CD14-positive monocyte (primary cell): Measurements from ENCODE around the gene CHPT1. TPM values are rescaled to one million over a fixed set of nuclear protein-coding genes. Genes with fewer than 3 reads are reported as not detected.

Source experiments
- DNase-seq, 3 donors: peaks; one replicate each; pipeline ENCODE4 v3.0.0-alpha.2; 2011 to 2022
- H2AFZ ChIP-seq: 2 replicates; pipeline ENCODE4 v1.6.0; 2012; ENCODE audit warnings: mild to moderate bottlenecking, low read depth, low read length, inconsistent platforms; ENCODE audit not compliant: insufficient read depth, poor library complexity, severe bottlenecking
- H3K27ac ChIP-seq, 2 donors: 1 replicate in 1 of 2; 2 replicates in 1 of 2; pipeline ENCODE4 v1.5.1; 2012 to 2013; ENCODE audit warnings: low read length in 2 of 2, control low read depth in 1 of 2, inconsistent platforms in 1 of 2, low read depth in 1 of 2, mild to moderate bottlenecking in 1 of 2
- H3K27me3 ChIP-seq, 2 donors: one replicate each; pipeline versions ENCODE4 v1.6.0 to v1.6.1; 2011 to 2013; ENCODE audit warnings: low read length in 2 of 2; ENCODE audit not compliant: control insufficient read depth in 2 of 2, insufficient read depth in 2 of 2
- H3K36me3 ChIP-seq, 2 donors: replicated peaks in 1 of 2; 1 replicate in 1 of 2; 2 replicates in 1 of 2; pipeline versions ENCODE4 v1.5.1 to v1.6.1; 2012 to 2013; ENCODE audit warnings: low read length in 2 of 2, control low read depth in 1 of 2, inconsistent platforms in 1 of 2, mild to moderate bottlenecking in 1 of 2; ENCODE audit not compliant: insufficient read depth in 2 of 2, control insufficient read depth in 1 of 2
- H3K4me1 ChIP-seq, 2 donors: 1 replicate in 1 of 2; 2 replicates in 1 of 2; pipeline versions ENCODE4 v1.5.1 to v1.6.1; 2012 to 2013; ENCODE audit warnings: low read length in 2 of 2, control low read depth in 1 of 2, inconsistent platforms in 1 of 2, mild to moderate bottlenecking in 1 of 2, moderate library complexity in 1 of 2; ENCODE audit not compliant: insufficient read depth in 2 of 2, control insufficient read depth in 1 of 2
- H3K4me2 ChIP-seq: replicated peaks from 2 replicates; pipeline ENCODE3; 2012; ENCODE audit warnings: low read length, moderate library complexity, mild to moderate bottlenecking; ENCODE audit not compliant: poor library complexity, severe bottlenecking; ENCODE audit errors: extremely low read depth
- H3K4me3 ChIP-seq, 3 experiments: fragments of 200-600 bp in 1 of 3; sonication (generic) in 1 of 3; replicated peaks in 1 of 3; 1 replicate in 2 of 3; 2 replicates in 1 of 3; pipeline ENCODE4 v1.5.1; 2011 to 2013; ENCODE audit warnings: low read length in 3 of 3, mild to moderate bottlenecking in 3 of 3, control low read depth in 2 of 3, low read depth in 2 of 3, inconsistent platforms in 1 of 3, moderate library complexity in 1 of 3
- H3K79me2 ChIP-seq: 2 replicates; pipeline ENCODE4 v1.6.0; 2012; ENCODE audit warnings: mild to moderate bottlenecking, control low read depth, inconsistent platforms, low read length, moderate library complexity; ENCODE audit not compliant: insufficient read depth
- H3K9ac ChIP-seq: 2 replicates; pipeline ENCODE4 v1.6.0; 2017; ENCODE audit warnings: low read length, mild to moderate bottlenecking; ENCODE audit not compliant: insufficient read depth, poor library complexity, severe bottlenecking
- H3K9me3 ChIP-seq, 2 donors: replicated peaks in 1 of 2; 1 replicate in 1 of 2; 2 replicates in 1 of 2; pipeline versions ENCODE4 v1.5.1 to v1.6.1; 2012 to 2013; ENCODE audit warnings: low read length in 2 of 2, control low read depth in 1 of 2; ENCODE audit not compliant: control insufficient read depth in 1 of 2, insufficient read depth in 1 of 2
- H4K20me1 ChIP-seq: 2 replicates; pipeline ENCODE4 v1.6.0; 2012; ENCODE audit warnings: mild to moderate bottlenecking, low read length, control low read depth, moderate library complexity; ENCODE audit not compliant: insufficient read depth
- H3K27ac Mint-ChIP-seq, 7 donors: one replicate each; pipeline ENCODE4 v1.8.0; 2020; ENCODE audit warnings: mild to moderate bottlenecking in 7 of 7, mixed read lengths in 7 of 7, moderate library complexity in 6 of 7, inconsistent platforms in 2 of 7
- H3K27me3 Mint-ChIP-seq, 3 donors: one replicate each; pipeline ENCODE4 v1.8.0; 2021 to 2022; ENCODE audit warnings: low read depth in 3 of 3, mild to moderate bottlenecking in 3 of 3, mixed read lengths in 3 of 3, moderate library complexity in 3 of 3, inconsistent platforms in 1 of 3
- H3K36me3 Mint-ChIP-seq, 2 donors: one replicate each; pipeline ENCODE4 v1.8.0; 2020; ENCODE audit warnings: mixed read lengths in 2 of 2, inconsistent platforms in 1 of 2, mild to moderate bottlenecking in 1 of 2
- H3K4me1 Mint-ChIP-seq: one replicate; pipeline ENCODE4 v1.8.0; 2020; ENCODE audit warnings: mild to moderate bottlenecking, mixed read lengths
- H3K4me3 Mint-ChIP-seq, 2 donors: one replicate each; pipeline ENCODE4 v1.8.0; 2020; ENCODE audit warnings: mild to moderate bottlenecking in 2 of 2, mixed read lengths in 2 of 2, moderate library complexity in 1 of 2
- H3K9me3 Mint-ChIP-seq, 7 donors: one replicate each; pipeline ENCODE4 v1.8.0; 2020 to 2022; ENCODE audit warnings: mixed read lengths in 7 of 7, mild to moderate bottlenecking in 6 of 7, moderate library complexity in 6 of 7, inconsistent platforms in 2 of 7
- CTCF ChIP-seq: fragments of 200-600 bp; IDR thresholded peaks from one replicate; pipeline ENCODE4 v1.8.0; 2022; ENCODE audit warnings: antibody characterized with exemption, mild to moderate bottlenecking
- WGBS: methylation state at CpG from one replicate; pipeline ENCODE4 v1.1.5; 2013; ENCODE audit warnings: missing lambda C conversion rate; ENCODE audit not compliant: insufficient coverage; 5-methylcytosine and 5-hydroxymethylcytosine counted together
- intact Hi-C, 2 donors: fragments of 100-400 bp; cut with micrococcal nuclease; formaldehyde crosslinking; loops; one replicate each; pipeline versions ENCODE4 v1.15.0 to v1.15.1; 2023
- polyA plus RNA-seq, 3 donors: library from polyadenylated mRNA; depleted of rRNA in 1 of 3; unstranded in 2 of 3; stranded (reverse) in 1 of 3; fragments of 300-500 nt in 2 of 3; fragments of >200 nt in 1 of 3; fragmentation: Illumina TruSeq in 2 of 3; gene quantifications; 1 replicate in 2 of 3; 2 replicates in 1 of 3; pipeline ENCODE4 v1.2.3, GENCODE V29; 2012 to 2021

Gene CHPT1
- polyA plus RNA-seq, 3 donors: 30.9 to 92.7 (median 36.7) TPM

GRCh38 chr12:101663298-101663697 lies 34.1 kb upstream of the CHPT1 start:
- no peak overlapping the region for H3K4me2 ChIP-seq
- no peaks in the 10 kb centered on the region for H3K4me1 Mint-ChIP-seq
- no peak overlapping the region for H3K9ac ChIP-seq
- H3K27me3 Mint-ChIP-seq: peaks cover 0 to 1% (median 0%) of the 10 kb centered on the region in 3 donors
- WGBS: no CpG with 5 or more reads among the region's 6 CpGs
- no peak overlapping the region for H2AFZ ChIP-seq
- no peaks in the 10 kb centered on the region for H3K27me3 ChIP-seq
- no peak overlapping the region for H3K4me3 Mint-ChIP-seq
- TF ChIP-seq CTCF: no peak
- no peaks in the 10 kb centered on the region for H4K20me1 ChIP-seq
- no peak overlapping the region for H3K27ac ChIP-seq
- no peaks in the 10 kb centered on the region for H3K79me2 ChIP-seq
- H3K27ac Mint-ChIP-seq: no peak overlapping the region
- no peaks in the 10 kb centered on the region for H3K9me3 ChIP-seq
- no peak for DNase-seq
- no peaks in the 10 kb centered on the region for H3K4me1 ChIP-seq
- H3K9me3 Mint-ChIP-seq: peaks cover 0 to 2% (median 0%) of the 10 kb centered on the region in 7 donors
- intact Hi-C loops: no loop called here
- no peak overlapping the region for H3K4me3 ChIP-seq
- H3K36me3 Mint-ChIP-seq: no peaks in the 10 kb centered on the region
- H3K36me3 ChIP-seq: no peaks in the 10 kb centered on the region

- no CpG with 5 or more reads among the region's 7 CpGs for WGBS
These were observed 32.4 kb upstream of the CHPT1 start for GRCh38 chr12:101664992-101665391.

More at GRCh38 chr12:101664992-101665391, 32.4 kb upstream of the CHPT1 start:
- Histone ChIP-seq H3K36me3 (no peaks in the 10 kb centered on the region), H3K4me2 (no peak overlapping the region), H2AFZ (no peak overlapping the region), H3K9ac (no peak overlapping the region), H3K27ac (no peak overlapping the region), H3K9me3 (no peaks in the 10 kb centered on the region), H3K4me3 (no peak overlapping the region), H3K27me3 (no peaks in the 10 kb centered on the region), H4K20me1 (no peaks in the 10 kb centered on the region), H3K79me2 (no peaks in the 10 kb centered on the region), H3K4me1 (peaks cover 9% of the 10 kb centered on the region in 2 donors)
- peaks cover 0 to 2% (median 0%) of the 10 kb centered on the region in 3 donors for H3K27me3 Mint-ChIP-seq
- no peak overlapping the region for H3K4me3 Mint-ChIP-seq
- TF ChIP-seq CTCF: no peak
- DNase-seq: no peak
- peaks cover 8% of the 10 kb centered on the region for H3K4me1 Mint-ChIP-seq
- H3K36me3 Mint-ChIP-seq: no peaks in the 10 kb centered on the region
- no peak overlapping the region for H3K27ac Mint-ChIP-seq
- intact Hi-C loops: no loop called here
- H3K9me3 Mint-ChIP-seq: no peaks in the 10 kb centered on the region
